D721Med (cell line): ENCODE measurements around the gene CDKAL1.

Experiments
- DNase-seq: peaks from one replicate; pipeline ENCODE4 v3.0.0; 2011; ENCODE audit warnings: low spot score; ENCODE audit not compliant: insufficient read length
- FAIRE-seq: peaks from 2 replicates; lab custom pipeline; 2011; peaks lifted over from hg19 to GRCh38; lab: Jason Lieb, UNC
- TF ChIP-seq, protein P1 (sequence below): IDR thresholded peaks from 2 replicates; pipeline ENCODE4 v1.5.1; 2012; ENCODE audit warnings: mild to moderate bottlenecking, control low read depth; ENCODE audit not compliant: insufficient read depth; ENCODE audit errors: missing control alignments

Gene CDKAL1

GRCh38 chr6:21022343-21023107 lies 488.3 kb downstream of the CDKAL1 start:
- FAIRE-seq (no peak), DNase-seq (no peak)
- TF ChIP-seq, protein P1, sequence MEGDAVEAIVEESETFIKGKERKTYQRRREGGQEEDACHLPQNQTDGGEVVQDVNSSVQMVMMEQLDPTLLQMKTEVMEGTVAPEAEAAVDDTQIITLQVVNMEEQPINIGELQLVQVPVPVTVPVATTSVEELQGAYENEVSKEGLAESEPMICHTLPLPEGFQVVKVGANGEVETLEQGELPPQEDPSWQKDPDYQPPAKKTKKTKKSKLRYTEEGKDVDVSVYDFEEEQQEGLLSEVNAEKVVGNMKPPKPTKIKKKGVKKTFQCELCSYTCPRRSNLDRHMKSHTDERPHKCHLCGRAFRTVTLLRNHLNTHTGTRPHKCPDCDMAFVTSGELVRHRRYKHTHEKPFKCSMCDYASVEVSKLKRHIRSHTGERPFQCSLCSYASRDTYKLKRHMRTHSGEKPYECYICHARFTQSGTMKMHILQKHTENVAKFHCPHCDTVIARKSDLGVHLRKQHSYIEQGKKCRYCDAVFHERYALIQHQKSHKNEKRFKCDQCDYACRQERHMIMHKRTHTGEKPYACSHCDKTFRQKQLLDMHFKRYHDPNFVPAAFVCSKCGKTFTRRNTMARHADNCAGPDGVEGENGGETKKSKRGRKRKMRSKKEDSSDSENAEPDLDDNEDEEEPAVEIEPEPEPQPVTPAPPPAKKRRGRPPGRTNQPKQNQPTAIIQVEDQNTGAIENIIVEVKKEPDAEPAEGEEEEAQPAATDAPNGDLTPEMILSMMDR, result no peak

GRCh38 chr6:21023210-21023609 lies 489.0 kb downstream of the CDKAL1 start:
- no peak for FAIRE-seq
- TF ChIP-seq, protein P1, result no peak
- DNase-seq, result no peak

DNA sequence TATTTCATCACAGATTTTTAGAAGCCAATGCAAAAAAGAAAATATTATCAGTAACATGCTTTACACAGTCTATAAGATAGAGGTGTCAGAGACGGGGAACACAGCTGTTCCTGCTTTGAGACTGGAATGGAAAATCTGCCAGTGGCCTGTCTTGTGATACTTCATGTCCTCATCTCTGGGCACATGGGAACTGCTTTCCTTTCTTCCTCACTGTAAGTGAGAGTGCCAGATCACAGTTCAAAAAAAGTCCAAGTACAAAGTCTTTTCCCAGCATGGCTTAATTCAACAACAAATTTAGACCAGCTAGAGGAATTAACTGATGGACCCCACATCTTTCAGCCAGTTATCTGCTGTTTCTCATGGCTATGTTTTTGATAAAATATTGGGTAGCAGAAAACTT lies 490.4 kb downstream of the CDKAL1 start:
- TF ChIP-seq, protein P1, result no peak
- DNase-seq (no peak), FAIRE-seq (no peak)

- DNase-seq (no peak), FAIRE-seq (no peak)
- TF ChIP-seq, protein P1, result no peak
These were observed 492.5 kb downstream of the CDKAL1 start for GRCh38 chr6:21026576-21027273.

DNA sequence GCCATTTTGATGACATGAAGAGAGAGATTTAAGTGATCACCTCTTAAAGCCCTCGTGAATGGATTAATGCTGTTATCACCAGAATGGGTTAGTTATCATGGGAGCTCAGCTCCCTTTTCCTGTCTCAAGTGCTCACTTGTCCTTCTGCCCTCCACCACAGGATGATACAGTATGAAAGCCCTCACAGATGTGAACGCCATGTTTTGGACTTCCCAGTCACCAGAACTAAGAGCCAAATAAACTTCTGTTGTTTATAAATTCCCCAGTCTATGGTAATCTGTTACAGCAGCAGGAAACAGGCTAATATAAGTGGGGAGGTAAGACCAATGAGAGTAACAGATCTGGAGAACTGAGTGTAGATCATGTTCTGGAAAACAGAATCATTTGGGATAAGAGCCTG lies 493.2 kb downstream of the CDKAL1 start:
- FAIRE-seq (no peak), DNase-seq (no peak)
- TF ChIP-seq, protein P1, result no peak

DNA sequence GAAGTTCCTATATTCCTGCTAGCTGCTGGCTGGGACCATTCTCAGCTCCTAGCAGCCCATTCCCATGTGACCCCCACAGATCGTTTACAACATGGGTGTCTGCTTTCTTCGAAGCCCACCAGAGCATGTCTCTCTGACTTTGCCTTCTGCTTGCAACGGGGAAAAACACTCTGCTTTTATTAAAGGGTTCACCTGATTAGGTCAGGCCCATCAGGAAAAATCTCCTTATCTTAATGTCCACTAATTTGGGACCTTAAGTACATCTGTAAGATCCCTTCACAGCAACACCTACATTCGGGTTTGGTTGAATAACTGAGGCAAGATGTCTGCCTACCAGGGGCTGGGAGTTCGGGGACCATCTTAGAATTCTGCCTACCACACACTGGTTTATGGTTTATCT lies 496.9 kb downstream of the CDKAL1 start:
- no peak for DNase-seq
- TF ChIP-seq, protein P1, result no peak
- no peak for FAIRE-seq

- no peak for FAIRE-seq
- TF ChIP-seq, protein P1, result no peak
- DNase-seq, result no peak
These were observed 498.8 kb downstream of the CDKAL1 start for GRCh38 chr6:21033084-21033483.
